ENCODE results near the gene PRR7. TPM values are rescaled to one million over a fixed set of nuclear protein-coding genes. Genes with fewer than 3 reads are reported as not detected.
"Not testable (repeated sequence)": the region's sequence is repeated elsewhere in the genome, so short reads cannot be mapped to it uniquely, and the experiment has no call there.

PRR7 gene
- total and polyA plus RNA-seq, 4 experiments from 2014 or later, result 5.2 to 17.8 (median 10.7) TPM

DNA sequence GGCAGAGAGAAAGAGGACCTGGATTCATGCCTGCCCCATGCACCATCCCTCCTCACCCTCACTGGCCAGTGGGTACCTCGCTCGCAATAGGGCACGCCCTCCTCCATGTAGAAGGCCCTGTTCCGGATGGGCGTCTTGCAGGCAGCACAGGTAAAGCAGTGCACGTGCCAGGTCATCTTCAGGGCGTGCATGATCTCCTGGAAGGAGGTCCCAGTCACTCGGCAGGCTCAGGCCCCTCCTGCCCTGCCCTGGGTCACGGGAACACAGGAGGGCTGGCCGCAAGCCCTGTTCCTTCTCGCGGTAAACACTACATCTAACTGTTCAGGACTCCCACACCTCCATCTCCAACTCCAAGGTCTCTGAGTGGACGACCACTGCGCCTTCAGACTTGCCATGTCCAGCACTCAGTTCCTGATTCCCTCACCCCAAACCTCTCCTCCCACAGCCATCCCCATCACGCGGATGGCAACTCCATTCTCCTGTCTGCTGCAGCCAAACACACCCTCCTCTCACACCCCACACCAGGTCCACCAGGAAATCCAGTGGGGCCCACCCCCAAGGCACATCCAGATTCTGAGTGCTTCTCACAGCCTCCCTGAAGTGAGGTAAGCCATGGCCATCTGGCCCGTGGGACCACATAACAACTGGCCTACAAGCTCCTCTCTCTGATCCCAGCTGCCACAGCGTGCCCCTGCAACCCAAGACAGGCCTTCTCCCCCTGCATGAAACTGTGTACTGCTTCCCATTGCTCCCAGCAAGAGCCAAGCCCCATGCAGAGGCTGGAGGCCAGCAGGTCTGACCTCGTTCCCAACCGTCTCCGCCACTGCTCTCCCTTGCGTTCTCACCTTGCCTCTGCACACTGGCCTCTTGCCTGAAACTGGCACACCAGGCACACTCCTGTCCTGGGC is 37.6 kb downstream of the PRR7 start:
- H3K4me1 ChIP-seq (ENCODE audit: insufficient read depth, low read length), result no peaks in the 10 kb centered on the region
- intact Hi-C loops (cut with micrococcal nuclease), result no loop called here
- CTCF ChIA-PET (ENCODE audit: partially characterized antibody), result no interaction called here
- peaks cover 0 to 1% of the 10 kb centered on the region in 2 donors for H3K36me3 Mint-ChIP-seq
- H3K9me3 ChIP-seq (ENCODE audit: control insufficient read depth in 1 of 2, low read length in 2 of 2), result no peaks in the 10 kb centered on the region
- H3K9me3 Mint-ChIP-seq, result peaks cover 0 to 2% (median 0%) of the 10 kb centered on the region in 8 donors
- peaks cover 0 to 8% (median 3%) of the 10 kb centered on the region in 4 donors for H3K4me1 Mint-ChIP-seq
- H3K27ac ChIP-seq (ENCODE audit: low read depth, low read length), result no peak overlapping the region
- DNase-seq, result no peak
- H3K27ac Mint-ChIP-seq, result peak overlapping the region in 1 of 7 donors; percentile 81
- no peaks in the 10 kb centered on the region for H3K27me3 ChIP-seq (ENCODE audit: insufficient read depth, low read length)
- H3K27me3 Mint-ChIP-seq, result no peaks in the 10 kb centered on the region
- no peak overlapping the region for H3K4me3 ChIP-seq (ENCODE audit: low read length in 2 of 2)
- POLR2A ChIA-PET (ENCODE audit: partially characterized antibody), result no interaction called here
- no peaks in the 10 kb centered on the region for H3K36me3 ChIP-seq (ENCODE audit: insufficient read depth, low read length)
- no peak overlapping the region for H3K4me3 Mint-ChIP-seq

DNA sequence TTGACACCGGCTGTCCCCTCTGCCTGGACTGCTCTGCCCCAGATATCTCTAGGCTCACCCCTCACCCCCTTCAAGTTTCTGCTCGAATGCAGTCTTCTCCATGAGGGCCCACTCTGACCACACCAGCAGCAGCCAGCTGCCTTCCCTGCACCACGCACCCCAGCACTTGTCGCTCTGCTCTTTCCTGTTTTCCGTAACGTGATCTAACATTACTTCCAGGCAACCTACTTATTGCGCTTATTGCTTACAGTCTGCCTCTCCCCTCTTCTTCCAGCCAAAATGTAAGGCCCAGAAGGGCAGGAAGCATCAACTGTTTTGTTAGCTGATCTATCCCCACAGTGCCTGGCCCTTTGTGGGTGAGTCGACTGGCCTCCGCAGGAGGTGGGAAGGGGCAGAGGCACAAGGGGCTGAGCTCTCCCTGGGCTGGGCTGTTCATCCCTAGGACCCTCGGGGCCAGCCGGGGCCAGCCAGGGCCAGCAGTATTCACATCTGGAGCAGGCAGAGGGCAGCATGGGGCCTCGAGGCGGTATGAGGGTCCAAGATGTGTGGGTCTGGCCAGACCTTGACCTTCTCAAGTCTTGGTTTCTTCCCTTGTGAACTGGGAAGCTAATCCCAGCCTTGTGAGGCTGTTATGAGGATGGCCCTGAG is 38.4 kb downstream of the PRR7 start:
- intact Hi-C loops (cut with micrococcal nuclease), result no loop called here
- Mint-ChIP-seq H3K9me3 (peaks cover 0 to 2% (median 0%) of the 10 kb centered on the region in 8 donors), H3K4me3 (no peak overlapping the region), H3K27me3 (no peaks in the 10 kb centered on the region), H3K4me1 (peaks cover 0 to 5% (median 2%) of the 10 kb centered on the region in 4 donors), H3K36me3 (peaks cover 0 to 3% of the 10 kb centered on the region in 2 donors), H3K27ac (peak overlapping the region in 1 of 7 donors; percentile 81)
- ChIA-PET POLR2A (ENCODE audit: partially characterized antibody) (no interaction called here), CTCF (ENCODE audit: partially characterized antibody) (interaction anchor here (0.9 kb wide), 1 partner anchor 94 kb away, joined by 3 read pairs; no protein-coding TSS in a partner anchor)
- H3K4me3 ChIP-seq (ENCODE audit: low read length in 2 of 2), result no peak overlapping the region
- H3K4me1 ChIP-seq (ENCODE audit: insufficient read depth, low read length), result no peaks in the 10 kb centered on the region
- H3K9me3 ChIP-seq (ENCODE audit: control insufficient read depth in 1 of 2, low read length in 2 of 2), result no peaks in the 10 kb centered on the region
- no peaks in the 10 kb centered on the region for H3K36me3 ChIP-seq (ENCODE audit: insufficient read depth, low read length)
- DNase-seq, result no peak
- H3K27ac ChIP-seq (ENCODE audit: low read depth, low read length), result no peak overlapping the region
- no peaks in the 10 kb centered on the region for H3K27me3 ChIP-seq (ENCODE audit: insufficient read depth, low read length)

DNA sequence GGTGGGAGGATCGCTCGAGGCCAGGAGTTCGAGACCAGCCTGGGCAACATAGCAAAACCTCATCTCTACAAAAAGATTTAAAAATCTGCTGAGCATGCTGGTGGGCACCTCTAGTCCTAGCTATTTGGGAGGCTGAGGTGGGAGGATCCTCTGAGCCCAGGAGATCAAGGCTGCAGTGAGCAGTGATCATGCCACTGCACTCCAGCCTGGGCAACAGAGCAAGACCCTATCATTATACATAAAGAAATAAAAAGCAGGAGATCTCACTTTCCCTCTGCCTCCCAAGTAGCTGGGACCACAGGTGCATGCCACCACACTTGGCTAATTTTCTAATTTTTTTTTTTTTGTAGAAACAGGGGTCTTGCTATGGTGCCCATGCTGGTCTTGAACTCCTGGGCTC is 39.1 kb downstream of the PRR7 start:
- intact Hi-C loops (cut with micrococcal nuclease); H3K27ac Mint-ChIP-seq; H3K4me3 ChIP-seq (ENCODE audit: low read length in 2 of 2); H3K27ac ChIP-seq (ENCODE audit: low read depth, low read length); H3K4me3 Mint-ChIP-seq; H3K4me1 ChIP-seq (ENCODE audit: insufficient read depth, low read length); H3K27me3 ChIP-seq (ENCODE audit: insufficient read depth, low read length); H3K9me3 ChIP-seq (ENCODE audit: control insufficient read depth in 1 of 2, low read length in 2 of 2); H3K9me3 Mint-ChIP-seq; H3K27me3 Mint-ChIP-seq; H3K4me1 Mint-ChIP-seq; H3K36me3 ChIP-seq (ENCODE audit: insufficient read depth, low read length); DNase-seq; H3K36me3 Mint-ChIP-seq; POLR2A ChIA-PET (ENCODE audit: partially characterized antibody): not testable (repeated sequence)
- CTCF ChIA-PET (ENCODE audit: partially characterized antibody), result interaction anchor here (0.9 kb wide), 1 partner anchor 95 kb away, joined by 3 read pairs; no protein-coding TSS in a partner anchor

DNA sequence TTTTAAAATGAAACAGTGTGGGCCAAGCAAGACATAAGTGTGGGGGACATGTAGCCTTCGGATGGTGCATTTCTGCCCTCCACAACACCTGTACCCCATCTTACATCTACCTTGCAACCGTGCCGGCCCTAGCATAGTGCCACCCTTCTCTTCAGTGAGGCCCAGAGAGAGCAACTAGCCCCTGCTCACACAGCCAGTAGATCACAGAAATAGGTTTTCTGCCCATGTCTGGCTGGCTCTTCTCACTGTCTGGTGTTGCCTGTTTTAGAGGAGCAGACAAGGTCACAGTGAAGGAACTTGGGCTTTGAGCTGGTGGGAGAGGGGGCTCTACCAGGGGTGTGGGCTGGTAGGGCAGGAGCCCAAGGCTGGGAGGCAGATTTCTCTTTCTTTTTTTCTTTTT is 39.6 kb downstream of the PRR7 start:
- H3K4me3 Mint-ChIP-seq, result no peak overlapping the region
- H3K36me3 ChIP-seq (ENCODE audit: insufficient read depth, low read length), result no peaks in the 10 kb centered on the region
- no peaks in the 10 kb centered on the region for H3K9me3 ChIP-seq (ENCODE audit: control insufficient read depth in 1 of 2, low read length in 2 of 2)
- H3K27me3 ChIP-seq (ENCODE audit: insufficient read depth, low read length), result no peaks in the 10 kb centered on the region
- POLR2A ChIA-PET (ENCODE audit: partially characterized antibody), result no interaction called here
- CTCF ChIA-PET (ENCODE audit: partially characterized antibody), result no interaction called here
- peaks cover 0 to 5% (median 2%) of the 10 kb centered on the region in 4 donors for H3K4me1 Mint-ChIP-seq
- H3K9me3 Mint-ChIP-seq, result peaks cover 0 to 2% (median 0%) of the 10 kb centered on the region in 8 donors
- no peak for DNase-seq
- H3K4me3 ChIP-seq (ENCODE audit: low read length in 2 of 2), result no peak overlapping the region
- no peak overlapping the region for H3K27ac Mint-ChIP-seq
- intact Hi-C loops (cut with micrococcal nuclease), result no loop called here
- no peaks in the 10 kb centered on the region for H3K4me1 ChIP-seq (ENCODE audit: insufficient read depth, low read length)
- no peak overlapping the region for H3K27ac ChIP-seq (ENCODE audit: low read depth, low read length)
- peaks cover 0 to 5% of the 10 kb centered on the region in 2 donors for H3K36me3 Mint-ChIP-seq
- no peaks in the 10 kb centered on the region for H3K27me3 Mint-ChIP-seq

DNA sequence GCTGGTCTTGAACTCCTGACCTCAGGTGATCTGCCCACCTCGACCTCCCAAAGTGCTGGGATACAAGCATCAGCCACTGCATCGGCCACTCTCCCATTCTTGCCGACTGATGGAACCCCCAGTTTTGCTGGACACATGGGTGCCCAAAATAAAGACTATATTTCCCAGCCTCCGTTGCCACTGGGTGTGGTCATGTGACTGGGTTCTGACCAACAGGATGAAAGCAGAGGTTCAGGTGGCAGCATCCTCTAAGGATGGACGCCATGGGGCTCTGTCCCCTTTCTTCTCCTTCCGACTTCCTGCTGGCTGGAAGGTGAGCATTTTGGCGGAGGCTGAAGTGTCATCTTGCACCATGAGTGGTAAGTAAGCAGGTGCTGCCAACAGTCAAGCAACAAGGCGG is 40.5 kb downstream of the PRR7 start:
- DNase-seq, result no peak
- Mint-ChIP-seq H3K36me3 (peaks cover 0 to 5% of the 10 kb centered on the region in 2 donors), H3K27ac (no peak overlapping the region), H3K4me3 (no peak overlapping the region), H3K4me1 (peaks cover 0 to 5% (median 2%) of the 10 kb centered on the region in 4 donors), H3K9me3 (peaks cover 0 to 2% (median 0%) of the 10 kb centered on the region in 8 donors), H3K27me3 (no peaks in the 10 kb centered on the region)
- H3K27me3 ChIP-seq (ENCODE audit: insufficient read depth, low read length), result no peaks in the 10 kb centered on the region
- H3K27ac ChIP-seq (ENCODE audit: low read depth, low read length), result no peak overlapping the region
- intact Hi-C loops (cut with micrococcal nuclease), result no loop called here
- H3K4me1 ChIP-seq (ENCODE audit: insufficient read depth, low read length), result no peaks in the 10 kb centered on the region
- no peak overlapping the region for H3K4me3 ChIP-seq (ENCODE audit: low read length in 2 of 2)
- ChIA-PET CTCF (ENCODE audit: partially characterized antibody) (no interaction called here), POLR2A (ENCODE audit: partially characterized antibody) (no interaction called here)
- no peaks in the 10 kb centered on the region for H3K36me3 ChIP-seq (ENCODE audit: insufficient read depth, low read length)
- no peaks in the 10 kb centered on the region for H3K9me3 ChIP-seq (ENCODE audit: control insufficient read depth in 1 of 2, low read length in 2 of 2)

DNA sequence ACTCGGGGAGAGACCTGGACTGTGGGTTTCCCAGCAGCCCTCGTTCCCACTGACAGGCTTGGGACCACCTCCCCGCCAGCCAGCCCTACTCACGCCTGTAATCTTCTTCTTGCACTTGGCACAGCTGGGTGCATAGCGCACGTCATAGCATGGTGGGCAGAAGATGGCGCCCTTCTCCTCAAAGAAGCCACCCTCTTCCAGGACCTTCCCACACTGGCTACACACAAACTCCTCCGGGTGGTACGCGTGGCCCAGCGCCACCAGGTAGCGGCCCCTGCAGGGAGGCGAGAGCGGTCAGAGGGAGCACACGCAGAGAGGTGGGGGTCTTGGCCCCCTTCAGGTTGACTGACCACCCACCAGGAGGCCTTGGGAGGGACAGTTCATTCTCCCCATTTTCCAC is 41.4 kb downstream of the PRR7 start:
- Histone ChIP-seq H3K4me1 (ENCODE audit: insufficient read depth, low read length) (no peaks in the 10 kb centered on the region), H3K4me3 (ENCODE audit: low read length in 2 of 2) (no peak overlapping the region), H3K9me3 (ENCODE audit: control insufficient read depth in 1 of 2, low read length in 2 of 2) (no peaks in the 10 kb centered on the region), H3K27me3 (ENCODE audit: insufficient read depth, low read length) (no peaks in the 10 kb centered on the region), H3K36me3 (ENCODE audit: insufficient read depth, low read length) (no peaks in the 10 kb centered on the region), H3K27ac (ENCODE audit: low read depth, low read length) (no peak overlapping the region)
- intact Hi-C loops (cut with micrococcal nuclease), result no loop called here
- Mint-ChIP-seq H3K27ac (no peak overlapping the region), H3K4me3 (no peak overlapping the region), H3K36me3 (peaks cover 0 to 5% of the 10 kb centered on the region in 2 donors), H3K9me3 (peaks cover 0 to 2% (median 0%) of the 10 kb centered on the region in 8 donors), H3K4me1 (peaks cover 0 to 5% (median 3%) of the 10 kb centered on the region in 4 donors), H3K27me3 (no peaks in the 10 kb centered on the region)
- CTCF ChIA-PET (ENCODE audit: partially characterized antibody), result interaction anchor here (0.9 kb wide), 1 partner anchor 85 kb away, joined by 3 read pairs; no protein-coding TSS in a partner anchor
- POLR2A ChIA-PET (ENCODE audit: partially characterized antibody), result no interaction called here
- DNase-seq, result no peak

- H3K4me3 ChIP-seq (ENCODE audit: low read length in 2 of 2), result no peak overlapping the region
- no peaks in the 10 kb centered on the region for H3K27me3 Mint-ChIP-seq
- H3K9me3 Mint-ChIP-seq, result peaks cover 0 to 2% (median 0%) of the 10 kb centered on the region in 8 donors
- POLR2A ChIA-PET (ENCODE audit: partially characterized antibody), result no interaction called here
- H3K36me3 ChIP-seq (ENCODE audit: insufficient read depth, low read length), result no peaks in the 10 kb centered on the region
- no peaks in the 10 kb centered on the region for H3K9me3 ChIP-seq (ENCODE audit: control insufficient read depth in 1 of 2, low read length in 2 of 2)
- H3K27ac Mint-ChIP-seq, result no peak overlapping the region
- no peak for DNase-seq
- H3K27ac ChIP-seq (ENCODE audit: low read depth, low read length), result no peak overlapping the region
- H3K36me3 Mint-ChIP-seq, result peaks cover 0 to 5% of the 10 kb centered on the region in 2 donors
- peaks cover 3% of the 10 kb centered on the region for H3K4me1 ChIP-seq (ENCODE audit: insufficient read depth, low read length)
- H3K4me3 Mint-ChIP-seq, result no peak overlapping the region
- intact Hi-C loops (cut with micrococcal nuclease), result no loop called here
- H3K4me1 Mint-ChIP-seq, result peaks cover 0 to 5% (median 3%) of the 10 kb centered on the region in 4 donors
- H3K27me3 ChIP-seq (ENCODE audit: insufficient read depth, low read length), result no peaks in the 10 kb centered on the region
- CTCF ChIA-PET (ENCODE audit: partially characterized antibody), result interaction anchor here (0.9 kb wide), 2 partner anchors 87 to 98 kb away, joined by 3 read pairs; no protein-coding TSS in a partner anchor
These were observed 42.6 kb downstream of the PRR7 start for GRCh38 chr5:177489119-177489716.

Data from CD4-positive, alpha-beta memory T cell (primary cell).